HL-60 (cell line): ENCODE measurements around the gene DDOST.

Experiments
- DNase-seq, 2 experiments: peaks; one replicate each; pipeline ENCODE4 v3.0.0-alpha.2; 2010 to 2020; ENCODE audit warnings: low read depth in 1 of 2, low spot score in 1 of 2
- H3K27ac ChIP-seq: fragments of 250-450 bp; sonication (Bioruptor Pico); replicated peaks from 2 replicates; pipeline ENCODE4 v1.5.1; 2020; ENCODE audit warnings: mild to moderate bottlenecking, moderate library complexity
- H3K27me3 ChIP-seq: fragments of 250-450 bp; sonication (Bioruptor Pico); 2 replicates; pipeline ENCODE4 v1.5.1; 2021; ENCODE audit warnings: mild to moderate bottlenecking, moderate library complexity; ENCODE audit not compliant: insufficient read depth, poor library complexity, severe bottlenecking
- H3K4me3 ChIP-seq: replicated peaks from 2 replicates; pipeline ENCODE4 v1.5.1; 2011; ENCODE audit warnings: mild to moderate bottlenecking, control low read depth, low read length; ENCODE audit not compliant: insufficient read depth
- CTCF ChIP-seq: IDR thresholded peaks from one replicate; pipeline ENCODE4 v1.5.1; 2011; ENCODE audit warnings: low read length, control low read depth, inconsistent platforms; ENCODE audit not compliant: insufficient read depth
- GABPA ChIP-seq: IDR thresholded peaks from 2 replicates; pipeline ENCODE4 v1.6.1; 2012; ENCODE audit warnings: low read depth
- POLR2AphosphoS5 ChIP-seq: IDR thresholded peaks from 2 replicates; pipeline ENCODE4 v1.6.1; 2012; ENCODE audit warnings: low read depth
- REST ChIP-seq: IDR thresholded peaks from 2 replicates; pipeline ENCODE4 v1.6.1; 2012; ENCODE audit warnings: low read depth; ENCODE audit not compliant: insufficient replicate concordance
- SPI1 ChIP-seq: IDR thresholded peaks from 2 replicates; pipeline ENCODE4 v1.6.1; 2012; ENCODE audit warnings: low read depth, mild to moderate bottlenecking, borderline replicate concordance

The DDOST gene

GRCh38 chr1:20626524-20626923, 34.6 kb downstream of the DDOST start:
- DNase-seq, result no peak
- no peaks in the 10 kb centered on the region for H3K27me3 ChIP-seq
- no peak overlapping the region for H3K4me3 ChIP-seq
- no peak for TF ChIP-seq CTCF
- TF ChIP-seq SPI1, result no peak
- no peak for TF ChIP-seq GABPA
- no peak for TF ChIP-seq POLR2AphosphoS5
- no peak for TF ChIP-seq REST
- no peak overlapping the region for H3K27ac ChIP-seq

GRCh38 chr1:20626098-20626427, 35.1 kb downstream of the DDOST start:
- H3K27ac ChIP-seq, result no peak overlapping the region
- H3K27me3 ChIP-seq, result no peaks in the 10 kb centered on the region
- no peak for TF ChIP-seq CTCF
- no peak for TF ChIP-seq POLR2AphosphoS5
- TF ChIP-seq REST, result no peak
- TF ChIP-seq SPI1, result no peak
- no peak for TF ChIP-seq GABPA
- no peak for DNase-seq
- no peak overlapping the region for H3K4me3 ChIP-seq

GRCh38 chr1:20625176-20626097, 35.7 kb downstream of the DDOST start:
- Histone ChIP-seq H3K27ac (no peak overlapping the region), H3K4me3 (no peak overlapping the region)

More at GRCh38 chr1:20625176-20626097, 35.7 kb downstream of the DDOST start:
- no peak for DNase-seq
- TF ChIP-seq REST, result no peak
- no peak for TF ChIP-seq POLR2AphosphoS5
- no peak for TF ChIP-seq GABPA
- TF ChIP-seq SPI1, result no peak
- no peak for TF ChIP-seq CTCF
- no peaks in the 10 kb centered on the region for H3K27me3 ChIP-seq
